UCSD-AML1 (cell line): ENCODE results near the gene FGF14.

ENCODE experiments used
- DNase-seq: peaks from one replicate; lab custom pipeline; 2025; ENCODE audit not compliant: unreplicated experiment; lab: John Stamatoyannopoulos, UW

FGF14 gene

DNA sequence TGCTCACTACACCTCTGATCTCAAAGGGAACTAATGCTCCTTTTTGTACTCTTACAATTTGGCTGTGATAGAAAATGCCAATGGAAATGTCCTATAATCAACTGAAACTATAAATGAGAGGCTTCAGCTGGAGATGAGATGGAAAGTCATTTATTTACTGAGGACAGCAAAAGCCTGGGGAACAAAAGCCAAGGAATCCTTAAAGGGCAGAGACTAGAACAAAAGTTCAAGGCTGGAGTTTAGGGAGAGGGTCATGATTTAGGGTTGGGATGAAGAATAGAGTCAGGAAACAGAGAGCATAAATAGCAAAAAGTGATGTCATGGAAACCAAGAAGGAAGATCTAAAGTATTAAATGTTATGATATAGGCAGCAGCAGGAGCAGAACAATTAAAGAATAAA is 401.1 kb downstream of the FGF14 start:
- DNase-seq, result no peak

- DNase-seq, result no peak
Measured at GRCh38 chr13:101998129-101998528, 403.7 kb downstream of the FGF14 start.

GRCh38 chr13:101996954-101997353 is 404.9 kb downstream of the FGF14 start:
- DNase-seq, result no peak

GRCh38 chr13:101989798-101990350 is 412.0 kb downstream of the FGF14 start:
- DNase-seq, result no peak

DNA sequence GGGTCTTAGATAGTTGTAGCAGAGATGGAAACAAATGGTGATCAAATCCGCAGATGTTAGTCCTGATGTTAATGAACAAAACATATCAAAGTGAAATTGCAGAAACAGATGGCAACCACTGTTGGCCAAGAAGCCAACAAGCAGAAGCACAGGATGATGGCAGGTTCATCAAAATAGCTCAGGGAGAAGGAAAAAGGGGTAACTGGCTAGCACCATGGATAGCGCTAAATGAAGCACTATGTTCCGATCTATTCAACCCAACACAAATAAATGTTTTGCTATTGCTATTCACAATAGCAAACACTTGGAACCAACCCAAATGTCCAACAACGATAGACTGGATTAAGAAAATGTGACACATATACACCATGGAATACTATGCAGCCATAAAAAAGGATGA is 413.7 kb downstream of the FGF14 start:
- DNase-seq, result no peak

- no peak for DNase-seq
Measured at GRCh38 chr13:101986316-101986715, 415.5 kb downstream of the FGF14 start.

- no peak for DNase-seq
Measured at GRCh38 chr13:101985321-101985720, 416.5 kb downstream of the FGF14 start.

GRCh38 chr13:101982903-101983302 is 418.9 kb downstream of the FGF14 start:
- DNase-seq, result no peak

GRCh38 chr13:101979825-101980224 is 422.0 kb downstream of the FGF14 start:
- DNase-seq, result no peak

GRCh38 chr13:101978552-101979315 is 423.1 kb downstream of the FGF14 start:
- no peak for DNase-seq

DNA sequence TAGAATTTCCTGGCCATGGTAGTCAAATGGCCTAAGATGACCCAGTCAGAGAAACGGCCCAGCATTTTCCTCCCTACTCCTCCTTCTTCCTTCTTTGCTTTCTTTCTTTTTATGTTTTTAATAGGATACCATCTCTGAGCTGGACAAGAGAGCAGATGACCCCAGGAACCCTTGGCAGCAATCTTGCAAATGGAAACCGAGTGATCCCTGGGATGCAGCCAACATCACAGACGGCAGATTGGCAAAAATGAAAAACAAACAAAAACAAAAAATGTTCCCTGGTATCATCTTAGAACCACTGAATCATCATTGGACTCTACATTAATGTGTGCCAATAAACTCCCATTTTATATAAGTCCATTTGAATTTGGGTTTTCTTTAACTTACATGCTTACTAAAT is 424.4 kb downstream of the FGF14 start:
- DNase-seq, result no peak

DNA sequence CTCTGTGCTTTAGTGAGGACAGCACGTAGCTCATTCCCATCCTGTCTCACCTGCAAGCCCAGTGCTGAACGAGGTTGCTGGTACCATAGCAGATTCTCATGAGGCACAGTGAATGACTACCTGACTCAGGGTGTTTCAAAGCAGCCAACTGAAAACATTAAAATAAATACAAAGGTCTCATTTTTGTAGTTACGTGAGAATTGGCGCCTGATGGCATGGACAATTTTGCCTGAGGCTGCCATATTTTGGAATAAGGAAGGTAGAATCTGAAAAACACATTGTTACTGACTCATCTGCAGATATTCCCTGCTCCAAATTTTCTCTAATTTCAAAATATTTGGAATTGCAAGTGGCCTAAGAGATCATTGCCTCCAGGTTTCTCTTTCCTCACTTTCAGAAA is 429.7 kb downstream of the FGF14 start:
- no peak for DNase-seq

DNA sequence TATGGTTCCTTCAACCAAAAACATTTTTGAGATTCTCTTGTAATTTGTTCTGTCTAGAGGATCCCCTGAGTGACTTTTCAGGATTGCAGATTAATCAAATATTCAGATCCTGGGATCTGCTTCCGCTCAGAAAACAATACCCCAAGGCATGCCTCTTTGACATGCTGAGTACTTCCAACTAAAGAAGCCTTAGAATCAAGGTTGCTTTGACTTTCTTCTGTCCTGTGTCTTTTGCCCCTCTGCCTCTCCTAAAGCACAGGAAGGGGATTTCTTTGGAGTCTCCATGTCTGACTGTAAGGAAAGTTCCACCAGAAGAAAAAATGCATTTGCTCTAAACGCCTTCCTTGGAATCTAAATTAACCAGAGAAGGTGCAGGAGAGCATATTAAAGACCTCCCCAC is 431.5 kb downstream of the FGF14 start:
- DNase-seq, result no peak

- DNase-seq, result no peak
Measured at GRCh38 chr13:101967781-101968180, 434.1 kb downstream of the FGF14 start.

GRCh38 chr13:101967216-101967615 is 434.6 kb downstream of the FGF14 start:
- DNase-seq, result no peak

DNA sequence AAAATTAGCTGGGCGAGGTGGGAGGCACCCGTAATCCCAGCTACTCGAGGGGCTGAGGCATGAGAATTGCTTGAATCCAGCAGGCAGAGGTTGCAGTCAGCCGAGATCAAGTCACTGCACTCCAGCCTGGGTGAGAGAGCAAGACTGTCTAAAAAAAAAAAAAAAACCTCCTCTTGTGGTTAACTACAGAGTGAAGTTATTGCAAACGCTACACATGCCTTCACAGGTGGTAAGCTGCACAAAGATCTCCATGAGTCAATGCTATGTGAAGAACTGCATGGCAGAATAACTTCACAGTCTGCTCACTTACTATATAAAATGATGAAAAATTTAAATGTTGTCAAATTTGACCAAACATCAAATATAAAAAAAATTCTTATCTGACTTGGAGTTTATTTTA is 436.8 kb downstream of the FGF14 start:
- no peak for DNase-seq

DNA sequence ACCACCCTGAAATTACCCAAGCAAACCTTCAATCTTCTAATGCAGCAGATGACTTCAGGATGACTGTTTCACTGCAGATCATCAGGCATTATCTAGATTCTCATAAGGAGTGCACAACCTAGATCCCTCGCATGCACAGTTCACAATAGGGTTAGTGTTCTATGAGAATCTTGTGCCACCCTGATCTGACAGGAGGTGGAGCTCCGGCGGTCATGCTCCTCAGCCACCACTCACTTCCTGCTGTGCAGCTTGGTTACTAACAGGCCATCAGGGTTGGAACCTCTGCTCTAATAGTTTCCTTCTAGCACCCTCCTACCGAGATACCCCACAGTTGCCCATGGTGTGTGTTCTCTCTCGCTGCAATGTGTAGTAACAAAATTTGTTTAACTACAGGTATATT is 442.8 kb downstream of the FGF14 start:
- DNase-seq, result no peak

- no peak for DNase-seq
Measured at GRCh38 chr13:101955764-101956163, 446.1 kb downstream of the FGF14 start.

DNA sequence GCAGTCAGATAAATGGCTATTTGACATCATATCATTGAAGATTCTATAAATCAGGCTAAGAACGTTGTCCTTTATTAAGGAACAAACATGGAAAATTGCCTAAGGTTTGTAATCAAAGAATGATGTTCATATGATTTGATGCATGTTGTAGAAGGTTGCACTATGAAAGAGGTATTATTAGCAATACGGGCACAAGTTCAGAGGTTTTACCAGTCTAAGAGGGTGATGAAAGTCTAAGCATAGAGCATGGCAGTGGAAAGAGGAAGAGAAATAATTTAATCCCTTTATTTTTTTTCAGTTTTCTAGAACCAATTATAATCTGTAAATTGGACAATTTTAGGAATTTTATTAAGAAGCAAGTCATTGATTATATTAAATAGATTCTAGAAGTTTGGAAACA is 450.7 kb downstream of the FGF14 start:
- no peak for DNase-seq

GRCh38 chr13:101949681-101950080 is 452.2 kb downstream of the FGF14 start:
- DNase-seq, result no peak

DNA sequence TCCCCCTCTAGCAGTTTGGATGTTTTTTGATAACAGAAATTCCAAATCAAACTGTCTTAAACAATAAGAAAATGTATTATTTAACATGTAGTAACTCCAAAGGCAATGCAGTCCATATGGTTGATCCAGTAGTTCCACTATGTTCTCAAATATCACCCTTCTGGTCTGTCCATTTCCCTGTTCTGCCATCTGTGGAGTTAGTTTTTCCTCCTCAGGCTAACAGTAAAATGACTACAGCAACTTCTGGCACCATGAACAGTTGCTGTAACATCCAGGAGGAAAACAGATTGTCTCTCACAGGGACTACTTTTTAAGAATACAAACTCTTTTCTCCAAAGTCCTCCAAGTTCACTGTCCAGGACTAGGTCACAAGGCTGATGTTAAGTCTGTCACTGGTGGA is 455.4 kb downstream of the FGF14 start:
- no peak for DNase-seq

- no peak for DNase-seq
Measured at GRCh38 chr13:101945435-101945834, 456.4 kb downstream of the FGF14 start.

GRCh38 chr13:101944521-101944920 is 457.3 kb downstream of the FGF14 start:
- DNase-seq, result no peak
